Ovary (tissue), 9 donors: ENCODE data around the gene IPPK. TPM values are rescaled to one million over a fixed set of nuclear protein-coding genes. Genes with fewer than 3 reads are reported as not detected.

Experiments
- DNase-seq, 5 donors: peaks; one replicate each; pipeline ENCODE4 v3.0.0-alpha.2; 2019 to 2020
- H3K27ac ChIP-seq, 2 donors: fragments of 200-600 bp; one replicate each; pipeline versions ENCODE4 v1.5.1 to v1.8.0; 2019 to 2022
- H3K27me3 ChIP-seq: fragments of 200-600 bp; one replicate; pipeline ENCODE4 v1.8.0; 2022
- H3K36me3 ChIP-seq: fragments of 200-600 bp; sonication (generic); one replicate; pipeline ENCODE4 v1.5.1; 2019
- H3K4me1 ChIP-seq: one replicate; pipeline ENCODE4 v1.8.1; 2013; ENCODE audit warnings: mild to moderate bottlenecking, moderate library complexity; ENCODE audit not compliant: insufficient read depth
- H3K4me3 ChIP-seq: fragments of 200-600 bp; sonication (generic); one replicate; pipeline ENCODE4 v1.5.1; 2017
- H3K9me3 ChIP-seq, 2 donors: fragments of 200-600 bp in 1 of 2; sonication (generic) in 1 of 2; one replicate each; pipeline versions ENCODE4 v1.5.1 to v1.8.1; 2013 to 2019; ENCODE audit warnings: mild to moderate bottlenecking in 1 of 2, moderate library complexity in 1 of 2
- CTCF ChIP-seq, 3 donors: fragments of 450-650 bp in 2 of 3; fragments of 200-600 bp in 1 of 3; IDR thresholded peaks; one replicate each; pipeline versions ENCODE4 v1.5.1 to v1.8.0; 2016 to 2022; ENCODE audit warnings: antibody characterized with exemption in 3 of 3, mild to moderate bottlenecking in 1 of 3
- EP300 ChIP-seq: sonication (generic); formaldehyde crosslinking; IDR thresholded peaks from one replicate; pipeline ENCODE4 v1.6.1; 2017; ENCODE audit warnings: antibody characterized with exemption
- POLR2A ChIP-seq: fragments of 450-650 bp; IDR thresholded peaks from one replicate; pipeline ENCODE4 v1.6.1; 2017; ENCODE audit warnings: antibody characterized with exemption, mild to moderate bottlenecking, moderate library complexity
- WGBS, 3 donors: extraction: QIAGEN DNeasy Blood & Tissue Kit in 1 of 3; methylation state at CpG; one replicate each; pipeline versions ENCODE4 v1.1.5 to v1.1.7; 2013 to 2017; 5-methylcytosine and 5-hydroxymethylcytosine counted together
- intact Hi-C, 4 donors: fragments of 100-400 bp; cut with DNase I; formaldehyde crosslinking; loops; one replicate each; pipeline versions ENCODE4 v1.11.0 to v1.15.1; 2022 to 2023
- polyA plus RNA-seq, 2 donors: library from polyadenylated mRNA; stranded (reverse); fragments of 200-250 nt in 1 of 2; fragments of 350-450 nt in 1 of 2; fragmentation: Illumina TruSeq in 1 of 2; extraction: RNeasy Lipid Tissue Mini Kit (QIAGEN cat#74804) in 1 of 2; gene quantifications; one replicate each; pipeline ENCODE4 v1.2.3, GENCODE V29; 2013 to 2014
- total RNA-seq, 7 donors: library from RNA; depleted of rRNA in 2 of 7; stranded (reverse); fragments of >200 nt in 2 of 7; fragmentation: NEBNext Ultra II Directional in 3 of 7; extraction: Animal tissue kit (Norgen Biotek cat#: 25700) in 3 of 7; gene quantifications; one replicate each; pipeline versions ENCODE4 v1.1.0 to v1.2.4, GENCODE V29; 2016 to 2023
- donor health status: DM: no; HTN: no; CAD: no; lungs with moderate emphysema.
- donor health status: DM: no; HTN: no; CAD: no.
- donor health status: Bipolar disorder and iron deficiency.
- donor health status: DM: yes; HTN: yes; CAD: no.
- donor health status: DM: no; HTN: no; CAD: no.
- donor health status: DM: yes; HTN: yes; CAD: no.

IPPK gene
- total and polyA plus RNA-seq, 9 donors = 4.7 to 8.5 (median 7.1) TPM

GRCh38 chr9:92659601-92660000 lies 10.3 kb downstream of the IPPK start:
- no peak overlapping the region for H3K27ac ChIP-seq

GRCh38 chr9:92658611-92659010 lies 11.3 kb downstream of the IPPK start:
- WGBS, 3 donors = 93 to 96% (median 96%) methylated on average over 4 of the region's 4 CpGs
- intact Hi-C loops = no loop called here
- Histone ChIP-seq H3K9me3 (no peaks in the 10 kb centered on the region), H3K36me3 (no peaks in the 10 kb centered on the region), H3K27ac (no peak overlapping the region), H3K27me3 (no peaks in the 10 kb centered on the region), H3K4me3 (no peak overlapping the region), H3K4me1 (peaks cover 2% of the 10 kb centered on the region)
- DNase-seq = peak in 2 of 5 donors; percentile 4 to 10
- no peak for TF ChIP-seq POLR2A
- no peak for TF ChIP-seq CTCF (IDR thresholded peaks at IDR 0.05)
- no peak for TF ChIP-seq EP300

More at GRCh38 chr9:92659601-92660000, 10.3 kb downstream of the IPPK start:
- Histone ChIP-seq H3K36me3 (no peaks in the 10 kb centered on the region), H3K4me3 (no peak overlapping the region), H3K9me3 (no peaks in the 10 kb centered on the region), H3K4me1 (peaks cover 1% of the 10 kb centered on the region), H3K27me3 (no peaks in the 10 kb centered on the region)
- DNase-seq = peak in 2 of 5 donors; percentile 3 to 19
- WGBS, 3 donors = 81 to 87% (median 85%) methylated on average over 10 of the region's 10 CpGs
- TF ChIP-seq POLR2A (no peak), EP300 (no peak), CTCF (IDR thresholded peaks at IDR 0.05) (no peak)
- intact Hi-C loops = no loop called here

GRCh38 chr9:92658176-92658575 lies 11.8 kb downstream of the IPPK start:
- WGBS, 3 donors = 93 to 95% (median 94%) methylated on average over 7 of the region's 7 CpGs
- intact Hi-C loops = no loop called here
- DNase-seq = peak in 2 of 5 donors; percentile 19 to 31

GRCh38 chr9:92657296-92658094 lies 12.4 kb downstream of the IPPK start:
- H3K9me3 ChIP-seq = no peaks in the 10 kb centered on the region
- no peak overlapping the region for H3K27ac ChIP-seq
- intact Hi-C loops = no loop called here
- 93 to 94% (median 94%) methylated on average over 17 of the region's 17 CpGs for WGBS, 3 donors
- no peaks in the 10 kb centered on the region for H3K27me3 ChIP-seq
- peaks cover 2% of the 10 kb centered on the region for H3K4me1 ChIP-seq
- TF ChIP-seq EP300 = no peak
- no peak for TF ChIP-seq POLR2A
- TF ChIP-seq CTCF (IDR thresholded peaks at IDR 0.05) = no peak
- DNase-seq = peak in 2 of 5 donors; percentile 18 to 25
- H3K36me3 ChIP-seq = no peaks in the 10 kb centered on the region
- H3K4me3 ChIP-seq = no peak overlapping the region

More at GRCh38 chr9:92658176-92658575, 11.8 kb downstream of the IPPK start:
- H3K9me3 ChIP-seq = no peaks in the 10 kb centered on the region
- TF ChIP-seq EP300 (no peak), POLR2A (no peak), CTCF (IDR thresholded peaks at IDR 0.05) (no peak)
- H3K4me1 ChIP-seq = peaks cover 2% of the 10 kb centered on the region
- H3K4me3 ChIP-seq = no peak overlapping the region
- no peak overlapping the region for H3K27ac ChIP-seq
- no peaks in the 10 kb centered on the region for H3K27me3 ChIP-seq
- H3K36me3 ChIP-seq = no peaks in the 10 kb centered on the region
